IPS-18a (cell line): ENCODE results near the gene KIFBP.

Experiments
- H3K27ac ChIP-seq: one replicate; pipeline ENCODE4 v1.5.1; 2013; ENCODE audit warnings: low read length
- H3K27me3 ChIP-seq: one replicate; pipeline ENCODE4 v1.6.1; 2013; ENCODE audit warnings: mild to moderate bottlenecking, low read length; ENCODE audit not compliant: control insufficient read depth, insufficient read depth
- H3K36me3 ChIP-seq: one replicate; pipeline ENCODE4 v1.6.1; 2013; ENCODE audit warnings: low read depth, low read length; ENCODE audit not compliant: control insufficient read depth
- H3K4me1 ChIP-seq: one replicate; pipeline ENCODE4 v1.6.1; 2013; ENCODE audit warnings: low read depth, low read length; ENCODE audit not compliant: control insufficient read depth
- H3K4me3 ChIP-seq: one replicate; pipeline ENCODE4 v1.5.1; 2013; ENCODE audit warnings: low read length
- H3K9ac ChIP-seq: one replicate; pipeline ENCODE4 v1.6.1; 2013; ENCODE audit warnings: mild to moderate bottlenecking, low read length, moderate library complexity
- H3K9me3 ChIP-seq: one replicate; pipeline ENCODE4 v1.6.1; 2013; ENCODE audit warnings: low read depth, low read length; ENCODE audit not compliant: control insufficient read depth

Gene KIFBP

GRCh38 chr10:69055241-69055640 is 66.6 kb downstream of the KIFBP start:
- no peaks in the 10 kb centered on the region for H3K27me3 ChIP-seq
- H3K9me3 ChIP-seq, result no peaks in the 10 kb centered on the region
- H3K36me3 ChIP-seq, result no peaks in the 10 kb centered on the region
- H3K27ac ChIP-seq, result no peak overlapping the region
- H3K9ac ChIP-seq, result no peak overlapping the region
- H3K4me3 ChIP-seq, result no peak overlapping the region
- no peaks in the 10 kb centered on the region for H3K4me1 ChIP-seq

GRCh38 chr10:69056129-69056528 is 67.5 kb downstream of the KIFBP start:
- no peaks in the 10 kb centered on the region for H3K27me3 ChIP-seq
- no peaks in the 10 kb centered on the region for H3K36me3 ChIP-seq
- H3K27ac ChIP-seq, result no peak overlapping the region
- H3K9me3 ChIP-seq, result no peaks in the 10 kb centered on the region
- H3K4me3 ChIP-seq, result no peak overlapping the region
- H3K4me1 ChIP-seq, result no peaks in the 10 kb centered on the region
- H3K9ac ChIP-seq, result no peak overlapping the region

- no peak overlapping the region for H3K27ac ChIP-seq
- no peak overlapping the region for H3K9ac ChIP-seq
- no peaks in the 10 kb centered on the region for H3K9me3 ChIP-seq
- H3K4me1 ChIP-seq, result no peaks in the 10 kb centered on the region
- H3K4me3 ChIP-seq, result no peak overlapping the region
- no peaks in the 10 kb centered on the region for H3K36me3 ChIP-seq
- no peaks in the 10 kb centered on the region for H3K27me3 ChIP-seq
These were observed 68.1 kb downstream of the KIFBP start for GRCh38 chr10:69056536-69057260.

GRCh38 chr10:69057261-69057950 is 68.8 kb downstream of the KIFBP start:
- Histone ChIP-seq H3K27me3 (no peaks in the 10 kb centered on the region), H3K9ac (no peak overlapping the region), H3K27ac (no peak overlapping the region), H3K4me3 (no peak overlapping the region), H3K4me1 (no peaks in the 10 kb centered on the region), H3K36me3 (no peaks in the 10 kb centered on the region), H3K9me3 (no peaks in the 10 kb centered on the region)

- H3K36me3 ChIP-seq, result no peaks in the 10 kb centered on the region
- no peaks in the 10 kb centered on the region for H3K9me3 ChIP-seq
- H3K27ac ChIP-seq, result no peak overlapping the region
- H3K27me3 ChIP-seq, result no peaks in the 10 kb centered on the region
- no peak overlapping the region for H3K9ac ChIP-seq
- H3K4me3 ChIP-seq, result no peak overlapping the region
- no peaks in the 10 kb centered on the region for H3K4me1 ChIP-seq
These were observed 69.3 kb downstream of the KIFBP start for GRCh38 chr10:69057951-69058297.

- no peaks in the 10 kb centered on the region for H3K4me1 ChIP-seq
- no peak overlapping the region for H3K4me3 ChIP-seq
- H3K36me3 ChIP-seq, result no peaks in the 10 kb centered on the region
- H3K27ac ChIP-seq, result no peak overlapping the region
- no peak overlapping the region for H3K9ac ChIP-seq
- H3K9me3 ChIP-seq, result no peaks in the 10 kb centered on the region
- no peaks in the 10 kb centered on the region for H3K27me3 ChIP-seq
These were observed 71.7 kb downstream of the KIFBP start for GRCh38 chr10:69060127-69060798.

- H3K27ac ChIP-seq, result no peak overlapping the region
- no peaks in the 10 kb centered on the region for H3K4me1 ChIP-seq
- H3K9ac ChIP-seq, result no peak overlapping the region
These were observed 72.9 kb downstream of the KIFBP start for GRCh38 chr10:69061305-69062161.

GRCh38 chr10:69062901-69063300 is 74.3 kb downstream of the KIFBP start:
- Histone ChIP-seq H3K4me1 (no peaks in the 10 kb centered on the region), H3K9me3 (no peaks in the 10 kb centered on the region), H3K9ac (no peak overlapping the region), H3K4me3 (no peak overlapping the region), H3K36me3 (no peaks in the 10 kb centered on the region), H3K27me3 (no peaks in the 10 kb centered on the region), H3K27ac (no peak overlapping the region)

More at GRCh38 chr10:69061305-69062161, 72.9 kb downstream of the KIFBP start:
- Histone ChIP-seq H3K4me3 (no peak overlapping the region), H3K36me3 (no peaks in the 10 kb centered on the region), H3K27me3 (no peaks in the 10 kb centered on the region), H3K9me3 (no peaks in the 10 kb centered on the region)

- no peak overlapping the region for H3K4me3 ChIP-seq
- H3K27ac ChIP-seq, result no peak overlapping the region
These were observed 76.2 kb downstream of the KIFBP start for GRCh38 chr10:69064762-69065328.

GRCh38 chr10:69065406-69066361 is 77.1 kb downstream of the KIFBP start:
- Histone ChIP-seq H3K4me1 (peaks cover 3% of the 10 kb centered on the region), H3K4me3 (no peak overlapping the region), H3K27me3 (no peaks in the 10 kb centered on the region), H3K9ac (no peak overlapping the region), H3K9me3 (no peaks in the 10 kb centered on the region), H3K36me3 (no peaks in the 10 kb centered on the region), H3K27ac (no peak overlapping the region)

More at GRCh38 chr10:69064762-69065328, 76.2 kb downstream of the KIFBP start:
- Histone ChIP-seq H3K4me1 (peaks cover 3% of the 10 kb centered on the region), H3K9ac (no peak overlapping the region), H3K9me3 (no peaks in the 10 kb centered on the region), H3K36me3 (no peaks in the 10 kb centered on the region), H3K27me3 (no peaks in the 10 kb centered on the region)
